H9 (cell line): ENCODE results near the gene CD7. TPM values are rescaled to one million over a fixed set of nuclear protein-coding genes. Genes with fewer than 3 reads are reported as not detected.

Experiments
- DNase-seq: peaks from one replicate; pipeline ENCODE4 v3.0.0-alpha.2; 2017
- H2AFZ ChIP-seq: one replicate; pipeline ENCODE4 v1.6.1; 2013; ENCODE audit warnings: mild to moderate bottlenecking, low read length, control low read depth, moderate library complexity
- H2AK5ac ChIP-seq: 2 replicates; pipeline ENCODE4 v1.6.1; 2013; ENCODE audit warnings: low read length, control low read depth, mixed read lengths; ENCODE audit not compliant: insufficient read length
- H2BK120ac ChIP-seq: one replicate; pipeline ENCODE4 v1.6.1; 2013; ENCODE audit warnings: low read depth, mild to moderate bottlenecking, low read length, control low read depth, inconsistent platforms; ENCODE audit not compliant: poor library complexity, severe bottlenecking
- H2BK12ac ChIP-seq: 2 replicates; pipeline ENCODE4 v1.6.1; 2013; ENCODE audit warnings: low read length, control low read depth, mixed read lengths, low read depth; ENCODE audit not compliant: insufficient read length
- H2BK15ac ChIP-seq: 2 replicates; pipeline ENCODE4 v1.6.1; 2013; ENCODE audit warnings: low read depth, low read length, control low read depth
- H2BK20ac ChIP-seq: one replicate; pipeline ENCODE4 v1.6.1; 2013; ENCODE audit warnings: low read depth, mild to moderate bottlenecking, low read length, control low read depth, inconsistent platforms; ENCODE audit not compliant: poor library complexity, severe bottlenecking
- H2BK5ac ChIP-seq: 2 replicates; pipeline ENCODE4 v1.6.1; 2013; ENCODE audit warnings: low read length, control low read depth, mixed read lengths; ENCODE audit not compliant: insufficient read length
- H3K14ac ChIP-seq: 2 replicates; pipeline ENCODE4 v1.6.1; 2013; ENCODE audit warnings: low read length, control low read depth; ENCODE audit not compliant: insufficient read depth
- H3K18ac ChIP-seq: 2 replicates; pipeline ENCODE4 v1.6.1; 2013; ENCODE audit warnings: low read depth, mild to moderate bottlenecking, mixed read lengths, low read length, control low read depth; ENCODE audit not compliant: insufficient read length
- H3K23ac ChIP-seq: 2 replicates; pipeline ENCODE4 v1.6.1; 2013; ENCODE audit warnings: low read length, control low read depth, mixed read lengths, low read depth; ENCODE audit not compliant: insufficient read length
- H3K23me2 ChIP-seq: 2 replicates; pipeline ENCODE4 v1.6.1; 2013; ENCODE audit warnings: low read depth, mild to moderate bottlenecking, mixed read lengths, low read length, control low read depth; ENCODE audit not compliant: insufficient read length, poor library complexity, severe bottlenecking
- H3K27ac ChIP-seq: 2 replicates; pipeline ENCODE4 v1.5.1; 2013; ENCODE audit warnings: low read length, control low read depth, mixed read lengths, low read depth; ENCODE audit not compliant: insufficient read length
- H3K27me3 ChIP-seq: 2 replicates; pipeline ENCODE4 v1.6.1; 2013; ENCODE audit warnings: low read length, control low read depth, inconsistent platforms; ENCODE audit not compliant: insufficient read depth
- H3K4ac ChIP-seq: 2 replicates; pipeline ENCODE4 v1.6.1; 2013; ENCODE audit warnings: low read depth, mild to moderate bottlenecking, control low read depth, inconsistent platforms, low read length, moderate library complexity
- H3K4me1 ChIP-seq: 2 replicates; pipeline ENCODE4 v1.6.1; 2013; ENCODE audit warnings: low read length, control low read depth, inconsistent platforms; ENCODE audit not compliant: insufficient read depth
- H3K4me2 ChIP-seq: 2 replicates; pipeline ENCODE4 v1.6.1; 2013; ENCODE audit warnings: low read length, control low read depth, mixed read lengths; ENCODE audit not compliant: insufficient read length, insufficient read depth
- H3K56ac ChIP-seq: 2 replicates; pipeline ENCODE4 v1.6.1; 2013; ENCODE audit warnings: low read depth, mild to moderate bottlenecking, mixed read lengths, low read length, control low read depth; ENCODE audit not compliant: insufficient read length
- H3K79me1 ChIP-seq: 2 replicates; pipeline ENCODE4 v1.6.1; 2013; ENCODE audit warnings: low read depth, mild to moderate bottlenecking, moderate library complexity, low read length, control low read depth, inconsistent platforms; ENCODE audit not compliant: insufficient read depth, poor library complexity, severe bottlenecking
- H3K79me2 ChIP-seq: 2 replicates; pipeline ENCODE4 v1.6.1; 2013; ENCODE audit warnings: low read length, control low read depth, inconsistent platforms; ENCODE audit not compliant: insufficient read depth
- H3K9ac ChIP-seq: 2 replicates; pipeline ENCODE4 v1.6.1; 2013; ENCODE audit warnings: low read length, control low read depth, mixed read lengths; ENCODE audit not compliant: insufficient read length; ENCODE audit errors: extremely low read depth
- H3K9me3 ChIP-seq: one replicate; pipeline ENCODE4 v1.6.1; 2013; ENCODE audit warnings: low read depth, low read length, inconsistent platforms; ENCODE audit not compliant: control insufficient read depth
- H3T11ph ChIP-seq: one replicate; pipeline ENCODE4 v1.6.1; 2013; ENCODE audit warnings: mild to moderate bottlenecking, low read length, control low read depth, inconsistent platforms
- H4K20me1 ChIP-seq: one replicate; pipeline ENCODE4 v1.6.1; 2013; ENCODE audit not compliant: control insufficient read depth, insufficient read length, insufficient read depth
- H4K5ac ChIP-seq: 2 replicates; pipeline ENCODE4 v1.6.1; 2013; ENCODE audit warnings: low read depth, mild to moderate bottlenecking, mixed read lengths, low read length, control low read depth; ENCODE audit not compliant: insufficient read length
- H4K8ac ChIP-seq: replicated peaks from 2 replicates; pipeline ENCODE4 v1.6.1; 2013; ENCODE audit warnings: low read length, control low read depth, mixed read lengths, low read depth; ENCODE audit not compliant: insufficient read length
- H4K91ac ChIP-seq: 2 replicates; pipeline ENCODE4 v1.6.1; 2013; ENCODE audit warnings: low read depth, mild to moderate bottlenecking, moderate library complexity, mixed read lengths, low read length, control low read depth; ENCODE audit not compliant: insufficient read length
- H3K27ac Mint-ChIP-seq, 3 experiments: 2 replicates in 2 of 3; 3 replicates in 1 of 3; pipeline ENCODE4 v1.8.0; 2020 to 2021; ENCODE audit warnings: mixed read lengths in 3 of 3, mild to moderate bottlenecking in 1 of 3, moderate library complexity in 1 of 3
- H3K27me3 Mint-ChIP-seq: 2 replicates; pipeline ENCODE4 v1.8.0; 2021; ENCODE audit warnings: low read depth, mild to moderate bottlenecking, moderate library complexity, mixed read lengths
- H3K36me3 Mint-ChIP-seq, 3 experiments: 2 replicates in 2 of 3; 3 replicates in 1 of 3; pipeline ENCODE4 v1.8.0; 2020 to 2021; ENCODE audit warnings: low read depth in 3 of 3, mixed read lengths in 3 of 3; ENCODE audit not compliant: insufficient read depth in 1 of 3
- H3K4me1 Mint-ChIP-seq, 2 experiments: 2 replicates each; pipeline ENCODE4 v1.8.0; 2020; ENCODE audit warnings: mixed read lengths in 2 of 2
- H3K4me3 Mint-ChIP-seq, 2 experiments: 2 replicates in 1 of 2; 3 replicates in 1 of 2; pipeline ENCODE4 v1.8.0; 2020 to 2021; ENCODE audit warnings: mild to moderate bottlenecking in 2 of 2, mixed read lengths in 2 of 2, moderate library complexity in 1 of 2
- H3K9me3 Mint-ChIP-seq, 2 experiments: 2 replicates in 1 of 2; 3 replicates in 1 of 2; pipeline ENCODE4 v1.8.0; 2020; ENCODE audit warnings: mild to moderate bottlenecking in 2 of 2, mixed read lengths in 2 of 2, moderate library complexity in 1 of 2
- WGBS: extraction: QIAGEN DNeasy Blood & Tissue Kit; methylation state at CpG from one replicate; pipeline ENCODE4 v1.1.7; 2013; ENCODE audit warnings: missing lambda C conversion rate, low lambda C conversion rate, mixed read lengths; ENCODE audit not compliant: insufficient read length; ENCODE audit errors: extremely low coverage; 5-methylcytosine and 5-hydroxymethylcytosine counted together
- total RNA-seq: library from RNA; stranded (reverse); gene quantifications from 2 replicates; pipeline ENCODE4 v1.2.1, GENCODE V29; 2021
- TF ChIP-seq, protein P1 (sequence below): fragments of 200-600 bp; sonication (generic); conservative IDR thresholded peaks from 3 replicates; pipeline ENCODE4 v1.8.0; 2021; ENCODE audit warnings: antibody characterized with exemption, mild to moderate bottlenecking

The CD7 gene
- total RNA-seq, 1 experiment from 2014 or later, result 0.35 TPM

DNA sequence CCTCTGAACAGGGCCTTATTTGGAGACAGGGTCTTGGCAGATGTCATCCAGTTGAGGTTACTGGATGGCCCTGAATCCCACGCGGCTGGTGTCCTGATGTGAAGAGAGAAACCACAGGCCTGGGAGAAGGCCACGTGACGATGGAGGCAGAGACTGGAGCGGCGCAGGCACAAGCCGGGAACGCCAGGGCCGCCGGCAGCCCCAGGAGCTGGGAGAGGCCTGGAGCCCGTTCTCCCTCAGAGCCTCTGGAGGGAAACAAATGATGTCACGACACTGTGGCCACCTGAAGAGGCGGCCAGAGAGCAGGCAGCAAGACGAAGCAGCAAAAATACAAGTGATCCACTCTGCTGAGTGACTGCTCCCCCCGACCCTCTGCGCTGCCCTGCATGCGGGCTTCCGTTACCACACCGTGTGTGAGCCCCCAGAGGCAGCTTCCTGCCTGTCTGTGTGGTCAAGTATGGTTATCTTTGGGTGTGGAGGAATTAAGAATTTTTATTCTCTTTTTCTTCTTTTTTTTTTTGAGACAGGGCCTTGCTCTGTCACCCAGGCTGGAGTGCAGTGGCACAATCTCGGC is 11.6 kb downstream of the CD7 start:
- Histone ChIP-seq H4K91ac (no peak overlapping the region), H3K9ac (no peak overlapping the region), H3K56ac (no peak overlapping the region), H3K27ac (no peak overlapping the region), H2AFZ (no peak overlapping the region), H3K79me1 (no peaks in the 10 kb centered on the region), H2AK5ac (no peak overlapping the region), H3K27me3 (no peaks in the 10 kb centered on the region), H3K23me2 (peaks cover 1% of the 10 kb centered on the region), H4K8ac (no peak overlapping the region), H2BK20ac (no peak overlapping the region), H3K4ac (no peak overlapping the region), H3K18ac (no peak overlapping the region), H2BK12ac (no peak overlapping the region), H3K79me2 (no peaks in the 10 kb centered on the region), H3K9me3 (no peaks in the 10 kb centered on the region), H3T11ph (no peak overlapping the region), H4K20me1 (no peaks in the 10 kb centered on the region), H2BK120ac (no peak overlapping the region), H3K4me2 (no peak overlapping the region), H3K4me1 (no peaks in the 10 kb centered on the region), H3K14ac (no peak overlapping the region), H2BK5ac (no peak overlapping the region), H2BK15ac (no peak overlapping the region), H4K5ac (no peak overlapping the region), H3K23ac (no peak overlapping the region)
- H3K36me3 Mint-ChIP-seq, result no peaks in the 10 kb centered on the region
- H3K4me3 Mint-ChIP-seq, result no peak overlapping the region; a peak in 1 of 5 replicates
- TF ChIP-seq, protein P1, sequence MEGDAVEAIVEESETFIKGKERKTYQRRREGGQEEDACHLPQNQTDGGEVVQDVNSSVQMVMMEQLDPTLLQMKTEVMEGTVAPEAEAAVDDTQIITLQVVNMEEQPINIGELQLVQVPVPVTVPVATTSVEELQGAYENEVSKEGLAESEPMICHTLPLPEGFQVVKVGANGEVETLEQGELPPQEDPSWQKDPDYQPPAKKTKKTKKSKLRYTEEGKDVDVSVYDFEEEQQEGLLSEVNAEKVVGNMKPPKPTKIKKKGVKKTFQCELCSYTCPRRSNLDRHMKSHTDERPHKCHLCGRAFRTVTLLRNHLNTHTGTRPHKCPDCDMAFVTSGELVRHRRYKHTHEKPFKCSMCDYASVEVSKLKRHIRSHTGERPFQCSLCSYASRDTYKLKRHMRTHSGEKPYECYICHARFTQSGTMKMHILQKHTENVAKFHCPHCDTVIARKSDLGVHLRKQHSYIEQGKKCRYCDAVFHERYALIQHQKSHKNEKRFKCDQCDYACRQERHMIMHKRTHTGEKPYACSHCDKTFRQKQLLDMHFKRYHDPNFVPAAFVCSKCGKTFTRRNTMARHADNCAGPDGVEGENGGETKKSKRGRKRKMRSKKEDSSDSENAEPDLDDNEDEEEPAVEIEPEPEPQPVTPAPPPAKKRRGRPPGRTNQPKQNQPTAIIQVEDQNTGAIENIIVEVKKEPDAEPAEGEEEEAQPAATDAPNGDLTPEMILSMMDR, result no peak
- WGBS, result no CpG with 5 or more reads among the region's 20 CpGs
- no peak overlapping the region for H3K27ac Mint-ChIP-seq
- H3K4me1 Mint-ChIP-seq, result peaks cover 2 to 6% of the 10 kb centered on the region in 2 experiments; a peak in 1 of 4 replicates
- peaks cover 28% of the 10 kb centered on the region for H3K27me3 Mint-ChIP-seq
- no peaks in the 10 kb centered on the region; a peak in 2 of 5 replicates for H3K9me3 Mint-ChIP-seq
- DNase-seq, result no peak
